SK-N-SH treated with all-trans-retinoic acid at 6 μM for 48 hours (cell line): ENCODE results near the gene ACOT7.

Source experiments
- ATAC-seq: fragments of 200-7000 bp; cut with Tn5 transposase; 3 replicates; pipeline ENCODE4 v1.9.1; 2020; ENCODE audit warnings: mild to moderate bottlenecking, moderate library complexity
- ARNTL ChIP-seq: fragments of 450-650 bp; formaldehyde crosslinking; IDR thresholded peaks from 2 replicates; pipeline ENCODE4 v1.5.0; 2020; ENCODE audit warnings: low read depth, mild to moderate bottlenecking, moderate library complexity, borderline replicate concordance
- CREB5 ChIP-seq: fragments of 250-450 bp; sonication (Bioruptor Pico); IDR thresholded peaks from 2 replicates; pipeline ENCODE4 v1.5.1; 2020; ENCODE audit warnings: low read depth, mild to moderate bottlenecking, moderate library complexity
- CSDC2 ChIP-seq: fragments of 250-450 bp; sonication (Bioruptor Pico); IDR thresholded peaks from 2 replicates; pipeline ENCODE4 v1.5.0; 2020; ENCODE audit warnings: mild to moderate bottlenecking, moderate library complexity
- CSRNP3 ChIP-seq: fragments of 250-450 bp; sonication (Bioruptor Pico); IDR thresholded peaks from 2 replicates; pipeline ENCODE4 v1.5.1; 2021; ENCODE audit warnings: mild to moderate bottlenecking, moderate library complexity
- ESRRG ChIP-seq: fragments of 250-450 bp; sonication (Bioruptor Pico); IDR thresholded peaks from 2 replicates; pipeline ENCODE4 v1.6.1; 2021; ENCODE audit warnings: mild to moderate bottlenecking
- GLIS3 ChIP-seq: fragments of 250-450 bp; sonication (Bioruptor Pico); IDR thresholded peaks from 2 replicates; pipeline ENCODE4 v1.5.0; 2020; ENCODE audit warnings: mild to moderate bottlenecking, moderate library complexity
- ISL1 ChIP-seq: fragments of 250-450 bp; sonication (Bioruptor Pico); IDR thresholded peaks from 2 replicates; pipeline ENCODE4 v2.1.2; 2022; ENCODE audit warnings: mild to moderate bottlenecking, moderate library complexity
- PATZ1 ChIP-seq: fragments of 250-450 bp; sonication (Bioruptor Pico); IDR thresholded peaks from 2 replicates; pipeline ENCODE4 v1.8.0; 2020; ENCODE audit warnings: mild to moderate bottlenecking, moderate library complexity, borderline replicate concordance
- POU6F1 ChIP-seq: fragments of 250-450 bp; sonication (Bioruptor Pico); IDR thresholded peaks from 2 replicates; pipeline ENCODE4 v1.8.0; 2021; ENCODE audit warnings: low read depth, mild to moderate bottlenecking, moderate library complexity, borderline replicate concordance
- RARB ChIP-seq: fragments of 250-450 bp; sonication (Bioruptor Pico); IDR thresholded peaks from 2 replicates; pipeline ENCODE4 v1.8.0; 2021; ENCODE audit warnings: mild to moderate bottlenecking, moderate library complexity
- SNAI2 ChIP-seq: fragments of 250-450 bp; sonication (Bioruptor Pico); IDR thresholded peaks from 2 replicates; pipeline ENCODE4 v1.5.0; 2020; ENCODE audit warnings: mild to moderate bottlenecking, moderate library complexity
- TCF4 ChIP-seq: fragments of 250-450 bp; sonication (Bioruptor Pico); IDR thresholded peaks from 2 replicates; pipeline ENCODE4 v1.8.0; 2021; ENCODE audit warnings: mild to moderate bottlenecking, moderate library complexity, borderline replicate concordance
- TOX ChIP-seq: fragments of 250-450 bp; sonication (Bioruptor Pico); IDR thresholded peaks from 2 replicates; pipeline ENCODE4 v1.8.0; 2021; ENCODE audit warnings: mild to moderate bottlenecking, moderate library complexity, borderline replicate concordance
- TSHZ2 ChIP-seq: fragments of 250-450 bp; sonication (Bioruptor Pico); IDR thresholded peaks from 2 replicates; pipeline ENCODE4 v1.5.0; 2020; ENCODE audit warnings: mild to moderate bottlenecking, moderate library complexity
- ZFP3 ChIP-seq: fragments of 250-450 bp; sonication (Bioruptor Pico); IDR thresholded peaks from 2 replicates; pipeline ENCODE4 v1.5.0; 2020; ENCODE audit warnings: mild to moderate bottlenecking, moderate library complexity
- ZFP30 ChIP-seq: fragments of 450-650 bp; formaldehyde crosslinking; IDR thresholded peaks from 2 replicates; pipeline ENCODE4 v1.5.0; 2022; ENCODE audit warnings: mild to moderate bottlenecking, moderate library complexity
- ZNF70 ChIP-seq: fragments of 450-650 bp; formaldehyde crosslinking; IDR thresholded peaks from 2 replicates; pipeline ENCODE4 v1.5.0; 2020; ENCODE audit warnings: mild to moderate bottlenecking, moderate library complexity

The ACOT7 gene

GRCh38 chr1:6360517-6361070, 33.0 kb downstream of the ACOT7 start (continued):
- no peak for TF ChIP-seq CSRNP3 (CRISPR knock-in tag)
- TF ChIP-seq GLIS3 (CRISPR knock-in tag), result no peak
- TF ChIP-seq SNAI2 (CRISPR knock-in tag), result no peak
- TF ChIP-seq ARNTL, result no peak
- TF ChIP-seq TCF4 (CRISPR knock-in tag), result no peak
- TF ChIP-seq ESRRG (CRISPR knock-in tag), result no peak
- no peak for TF ChIP-seq ZNF70 (CRISPR knock-in tag)

- ATAC-seq, result no peak
Measured at GRCh38 chr1:6360117-6360496, 33.5 kb downstream of the ACOT7 start.

GRCh38 chr1:6359216-6360116, 34.1 kb downstream of the ACOT7 start:
- TF ChIP-seq TOX, result no peak
- no peak for TF ChIP-seq ESRRG (CRISPR knock-in tag)
- TF ChIP-seq TCF4 (CRISPR knock-in tag), result peak; percentile 22; the same call in 1 of the 2 replicates
- TF ChIP-seq TSHZ2 (CRISPR knock-in tag), result no peak
- no peak for TF ChIP-seq ZFP30
- TF ChIP-seq RARB, result no peak
- TF ChIP-seq ISL1 (CRISPR knock-in tag), result 0 out of 2 replicates have a peak, but pooled peaks have one; percentile 16
- peak; percentile 62; the same call in 1 of the 2 replicates for TF ChIP-seq CSDC2 (CRISPR knock-in tag)
- TF ChIP-seq PATZ1 (CRISPR knock-in tag), result peak; percentile 23; the same call in 1 of the 2 replicates
- TF ChIP-seq ARNTL, result no peak
- peak; percentile 87 for TF ChIP-seq ZFP3 (CRISPR knock-in tag)
- ATAC-seq, result peak; percentile 84

More at GRCh38 chr1:6360117-6360496, 33.5 kb downstream of the ACOT7 start:
- TF ChIP-seq CSDC2 (CRISPR knock-in tag) (no peak), TOX (no peak), ZFP30 (no peak)

- ATAC-seq, result peak; percentile 67
- TF ChIP-seq ARNTL (no peak), TCF4 (CRISPR knock-in tag) (no peak)
Measured at GRCh38 chr1:6358757-6359201, 34.8 kb downstream of the ACOT7 start.

GRCh38 chr1:6358144-6358624, 35.4 kb downstream of the ACOT7 start:
- TF ChIP-seq CSRNP3 (CRISPR knock-in tag) (no peak), ZNF70 (CRISPR knock-in tag) (no peak), PATZ1 (CRISPR knock-in tag) (no peak), POU6F1 (CRISPR knock-in tag) (no peak), ESRRG (CRISPR knock-in tag) (no peak), CREB5 (CRISPR knock-in tag) (no peak), RARB (no peak), TCF4 (CRISPR knock-in tag) (no peak), ZFP3 (CRISPR knock-in tag) (no peak)
- ATAC-seq, result no peak
